ENCODE measurements around the gene RIMBP2.

GRCh38 chr12:130449291-130449690, 266.8 kb downstream of the RIMBP2 start:
- TF ChIP-seq CREB5 (CRISPR knock-in tag; IDR thresholded peaks at IDR 0.05) (no peak), CTCF (IDR thresholded peaks at IDR 0.05 in 2 of 3, conservative IDR thresholded peaks at IDR 0.05 in 1 of 3; ENCODE audit: insufficient read depth in 2 of 3, low read depth in 1 of 3, low read length in 3 of 3) (no peak), CREM (IDR thresholded peaks at IDR 0.05; ENCODE audit: low read depth) (no peak)

Measured in K562 (cell line).